ENCODE data around the gene OSBP2. TPM values are rescaled to one million over a fixed set of nuclear protein-coding genes. Genes with fewer than 3 reads are reported as not detected.
A peak's percentile ranks its signal among the peaks of the same experiment; 100 is the strongest.

Gene OSBP2
- total RNA-seq (10 to 100 TPM in 1 of 2 donors, 1 to 10 TPM in 1; 3.9 to 12.3 TPM), polyA plus RNA-seq (1 to 10 TPM; 1.1 to 1.4 TPM)
- long read RNA-seq, donor 1: 0 reads
- long read RNA-seq, donor 2, full-length matches to known transcripts: 1 of 8 reads
- long read RNA-seq, donor 2, partial matches to known transcripts: 7 of 8 reads
- long read RNA-seq, donor 2, other reads (novel, unspliced or antisense): 0 of 8 reads
- long read RNA-seq, donor 3: 0 reads
- long read RNA-seq, donor 4, partial matches to known transcripts: 0 of 1 reads
- long read RNA-seq, donor 4, other reads (novel, unspliced or antisense): 0 of 1 reads
- long read RNA-seq, donor 5: 0 reads

- H3K27me3 ChIP-seq (ENCODE audit: control insufficient read depth in 3 of 3, insufficient read depth in 3 of 3, low read length in 2 of 3): no peaks in the 10 kb centered on the region
- peak within 1 kb of the TSS; percentile 62 to 65 for H3K9ac ChIP-seq (ENCODE audit: insufficient read depth in 1 of 2, low read length in 2 of 2)
- peak; percentile 52 to 68 (median 60) for DNase-seq
- peak; percentile 37 for ATAC-seq (ENCODE audit: insufficient read depth, low FRiP score)
- peaks cover 0 to 15% (median 4%) of the 10 kb centered on the region in 5 donors for H3K4me1 ChIP-seq (ENCODE audit: control insufficient read depth in 5 of 5, insufficient read depth in 5 of 5, low read length in 5 of 5)
- peak within 1 kb of the TSS; percentile 36 for H3K4me3 ChIP-seq
- no peaks in the 10 kb centered on the region for H3K36me3 ChIP-seq (ENCODE audit: control insufficient read depth in 4 of 4, insufficient read depth in 4 of 4, low read length in 4 of 4)
- no peaks in the 10 kb centered on the region for H3K9me3 ChIP-seq (ENCODE audit: control insufficient read depth in 4 of 4, insufficient read depth in 3 of 4, low read length in 3 of 4)
- peak within 1 kb of the TSS in 1 of 2 donors; percentile 29 for H3K27ac ChIP-seq (ENCODE audit: low read depth in 1 of 2, low read length in 1 of 2)
- WGBS, 2 donors: 3% methylated on average over 56 to 88 of the region's 88 CpGs
- TF ChIP-seq CTCF (IDR thresholded peaks at IDR 0.05; ENCODE audit: control extremely low read depth, extremely low read depth): no peak
Observed at GRCh38 chr22:30694640-30695350, at the start of gene OSBP2. Gene OSBP2, plus strand, starts transcription at chr22:30694874. Its CDS starts 36 bp downstream, at chr22:30694910.

DNA sequence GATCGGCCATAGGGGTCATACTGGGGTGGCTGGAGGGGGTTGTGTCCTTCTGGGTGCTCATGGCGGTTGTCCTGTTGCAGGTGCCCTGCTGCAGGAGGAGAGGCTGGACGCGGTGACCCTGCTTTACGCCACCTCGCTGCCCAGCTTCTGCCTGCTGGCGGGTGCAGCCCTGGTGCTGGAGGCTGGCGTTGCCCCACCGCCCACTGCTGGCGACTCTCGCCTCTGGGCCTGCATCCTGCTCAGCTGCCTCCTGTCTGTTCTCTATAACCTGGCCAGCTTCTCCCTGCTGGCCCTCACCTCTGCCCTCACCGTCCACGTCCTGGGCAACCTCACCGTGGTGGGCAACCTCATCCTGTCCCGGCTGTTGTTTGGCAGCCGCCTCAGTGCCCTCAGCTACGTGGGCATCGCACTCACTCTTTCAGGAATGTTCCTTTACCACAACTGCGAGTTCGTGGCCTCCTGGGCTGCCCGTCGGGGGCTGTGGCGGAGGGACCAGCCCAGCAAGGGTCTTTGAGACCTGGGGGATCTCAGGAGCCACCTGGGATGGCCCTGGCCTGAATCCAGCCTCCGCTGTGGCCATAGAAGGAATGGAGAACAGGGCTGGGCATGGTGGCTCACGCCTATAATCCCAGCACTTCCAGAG, 48.0 kb upstream of the OSBP2 start:
- Histone ChIP-seq H3K9ac (ENCODE audit: insufficient read depth in 1 of 2, low read length in 2 of 2) (no peak overlapping the region), H3K9me3 (ENCODE audit: control insufficient read depth in 4 of 4, insufficient read depth in 3 of 4, low read length in 3 of 4) (no peaks in the 10 kb centered on the region), H3K36me3 (ENCODE audit: control insufficient read depth in 4 of 4, insufficient read depth in 4 of 4, low read length in 4 of 4) (no peaks in the 10 kb centered on the region), H3K27ac (ENCODE audit: low read depth in 1 of 2, low read length in 1 of 2) (no peak overlapping the region), H3K4me1 (ENCODE audit: control insufficient read depth in 5 of 5, insufficient read depth in 5 of 5, low read length in 5 of 5) (peaks cover 0 to 8% (median 3%) of the 10 kb centered on the region in 5 donors), H3K27me3 (ENCODE audit: control insufficient read depth in 3 of 3, insufficient read depth in 3 of 3, low read length in 2 of 3) (no peaks in the 10 kb centered on the region), H3K4me3 (no peak overlapping the region)
- no peak for TF ChIP-seq CTCF (IDR thresholded peaks at IDR 0.05; ENCODE audit: control extremely low read depth, extremely low read depth)
- DNase-seq (no peak), ATAC-seq (ENCODE audit: insufficient read depth, low FRiP score) (no peak)
- WGBS, 2 donors: 96 to 97% methylated on average over 25 of the region's 25 CpGs

DNA sequence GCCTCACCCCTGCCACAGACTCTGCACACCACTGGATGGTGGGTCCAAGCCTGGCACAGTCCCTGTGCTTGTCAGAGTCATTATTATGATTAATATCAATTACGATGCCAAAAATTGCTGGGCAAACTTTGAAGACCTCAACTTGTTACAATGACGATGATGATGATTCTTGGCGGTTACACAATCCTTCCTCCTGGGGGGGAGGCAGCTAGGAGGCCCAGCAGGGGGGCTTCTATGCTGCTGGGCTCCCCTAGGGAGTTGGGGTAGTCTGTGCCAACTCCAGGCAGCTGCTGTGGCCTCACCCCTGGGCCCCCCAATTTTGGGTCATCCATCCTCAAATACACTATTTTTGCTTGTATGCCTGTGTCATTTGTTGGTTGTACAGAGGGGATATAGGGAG, 47.1 kb upstream of the OSBP2 start:
- H3K9me3 ChIP-seq (ENCODE audit: control insufficient read depth in 4 of 4, insufficient read depth in 3 of 4, low read length in 3 of 4): no peaks in the 10 kb centered on the region
- H3K27ac ChIP-seq (ENCODE audit: low read depth in 1 of 2, low read length in 1 of 2): no peak overlapping the region
- no peak overlapping the region for H3K4me3 ChIP-seq
- no peaks in the 10 kb centered on the region for H3K36me3 ChIP-seq (ENCODE audit: control insufficient read depth in 4 of 4, insufficient read depth in 4 of 4, low read length in 4 of 4)
- WGBS, 2 donors: 72 to 81% methylated on average over 3 of the region's 3 CpGs
- no peak for DNase-seq
- no peaks in the 10 kb centered on the region for H3K27me3 ChIP-seq (ENCODE audit: control insufficient read depth in 3 of 3, insufficient read depth in 3 of 3, low read length in 2 of 3)
- no peak for ATAC-seq (ENCODE audit: insufficient read depth, low FRiP score)
- TF ChIP-seq CTCF (IDR thresholded peaks at IDR 0.05; ENCODE audit: control extremely low read depth, extremely low read depth): no peak
- H3K4me1 ChIP-seq (ENCODE audit: control insufficient read depth in 5 of 5, insufficient read depth in 5 of 5, low read length in 5 of 5): peaks cover 0 to 8% (median 3%) of the 10 kb centered on the region in 5 donors
- no peak overlapping the region for H3K9ac ChIP-seq (ENCODE audit: insufficient read depth in 1 of 2, low read length in 2 of 2)

All from lung (tissue), 16 donors.